ENCODE results near the gene RUVBL1.

- TF ChIP-seq, protein P1, sequence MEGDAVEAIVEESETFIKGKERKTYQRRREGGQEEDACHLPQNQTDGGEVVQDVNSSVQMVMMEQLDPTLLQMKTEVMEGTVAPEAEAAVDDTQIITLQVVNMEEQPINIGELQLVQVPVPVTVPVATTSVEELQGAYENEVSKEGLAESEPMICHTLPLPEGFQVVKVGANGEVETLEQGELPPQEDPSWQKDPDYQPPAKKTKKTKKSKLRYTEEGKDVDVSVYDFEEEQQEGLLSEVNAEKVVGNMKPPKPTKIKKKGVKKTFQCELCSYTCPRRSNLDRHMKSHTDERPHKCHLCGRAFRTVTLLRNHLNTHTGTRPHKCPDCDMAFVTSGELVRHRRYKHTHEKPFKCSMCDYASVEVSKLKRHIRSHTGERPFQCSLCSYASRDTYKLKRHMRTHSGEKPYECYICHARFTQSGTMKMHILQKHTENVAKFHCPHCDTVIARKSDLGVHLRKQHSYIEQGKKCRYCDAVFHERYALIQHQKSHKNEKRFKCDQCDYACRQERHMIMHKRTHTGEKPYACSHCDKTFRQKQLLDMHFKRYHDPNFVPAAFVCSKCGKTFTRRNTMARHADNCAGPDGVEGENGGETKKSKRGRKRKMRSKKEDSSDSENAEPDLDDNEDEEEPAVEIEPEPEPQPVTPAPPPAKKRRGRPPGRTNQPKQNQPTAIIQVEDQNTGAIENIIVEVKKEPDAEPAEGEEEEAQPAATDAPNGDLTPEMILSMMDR (IDR thresholded peaks at IDR 0.05) = no peak
- no peak for TF ChIP-seq POLR2A (IDR thresholded peaks at IDR 0.05)
Observed at GRCh38 chr3:128155616-128156360, 32.2 kb upstream of the RUVBL1 start.

Measured in uterus (tissue), 2 donors.